HTERT RPE-1 (cell line): ENCODE results near the gene MRGPRX4.

Experiments used
- in situ Hi-C: fragments of 300-500 bp; cut with MboI; formaldehyde crosslinking; loops from 4 replicates; pipeline ENCODE4 v1.14.3; 2020; ENCODE audit warnings: low sequenced_read_pairs

Gene MRGPRX4

DNA sequence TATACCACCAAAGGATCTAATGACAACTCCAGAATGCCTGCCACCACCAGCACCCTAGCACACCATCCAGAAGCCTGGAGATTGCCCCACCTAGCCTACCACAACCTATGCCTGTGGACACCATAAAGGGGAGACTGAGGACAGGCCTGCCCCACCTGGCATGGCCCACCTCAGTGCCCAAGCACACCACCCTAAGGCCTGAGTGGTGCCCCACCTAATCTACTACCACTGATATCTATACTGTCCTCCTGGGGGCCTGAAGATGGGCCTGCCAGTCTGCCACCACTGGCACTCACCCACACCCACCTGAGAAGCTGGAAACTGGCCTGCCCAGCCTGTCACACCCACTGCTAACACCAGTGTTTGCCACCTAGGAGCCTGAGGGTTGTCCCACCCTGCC, 32.1 kb downstream of the MRGPRX4 start:
- in situ Hi-C loops: no loop called here

GRCh38 chr11:18209058-18209457, 36.4 kb downstream of the MRGPRX4 start:
- in situ Hi-C loops: no loop called here

- in situ Hi-C loops: no loop called here
These were observed 48.7 kb downstream of the MRGPRX4 start for GRCh38 chr11:18221274-18221876.

- in situ Hi-C loops: no loop called here
These were observed 50.3 kb downstream of the MRGPRX4 start for GRCh38 chr11:18222814-18223421.
